Left cardiac atrium (tissue), 4 donors: ENCODE measurements around the gene IMMP2L. TPM values are rescaled to one million over a fixed set of nuclear protein-coding genes. Genes with fewer than 3 reads are reported as not detected.
"Not testable (repeated sequence)": the region's sequence is repeated elsewhere in the genome, so short reads cannot be mapped to it uniquely, and the experiment has no call there.

Experiments used
- ATAC-seq, 2 donors: fragments of 200-7000 bp; cut with Tn5 transposase; one replicate each; pipeline ENCODE4 v1.9.1; 2020; ENCODE audit warnings: mild to moderate bottlenecking in 2 of 2, moderate library complexity in 2 of 2
- DNase-seq: peaks from one replicate; pipeline ENCODE4 v3.0.0-alpha.2; 2020
- intact Hi-C, 2 donors: fragments of 100-400 bp; cut with DNase I; formaldehyde crosslinking; loops; one replicate each; pipeline versions ENCODE4 v1.14.1 to v1.15.1; 2022 to 2023
- total RNA-seq, 2 donors: library from RNA; stranded (reverse); fragmentation: NEBNext Ultra II Directional; extraction: Animal tissue kit (Norgen Biotek cat#: 25700); gene quantifications; one replicate each; pipeline ENCODE4 v1.2.1, GENCODE V29; 2021
- donor health status: DM: no; HTN: yes; CAD: no.
- donor health status: DM: no; HTN: yes; CAD: no; lungs with severe emphysema.
- donor health status: DM: yes; HTN: yes; CAD: no.
- donor health status: Dilated cardiomyopathy.

IMMP2L gene
- total RNA-seq, 2 donors from 2014 or later = 9.9 to 11.6 TPM

DNA sequence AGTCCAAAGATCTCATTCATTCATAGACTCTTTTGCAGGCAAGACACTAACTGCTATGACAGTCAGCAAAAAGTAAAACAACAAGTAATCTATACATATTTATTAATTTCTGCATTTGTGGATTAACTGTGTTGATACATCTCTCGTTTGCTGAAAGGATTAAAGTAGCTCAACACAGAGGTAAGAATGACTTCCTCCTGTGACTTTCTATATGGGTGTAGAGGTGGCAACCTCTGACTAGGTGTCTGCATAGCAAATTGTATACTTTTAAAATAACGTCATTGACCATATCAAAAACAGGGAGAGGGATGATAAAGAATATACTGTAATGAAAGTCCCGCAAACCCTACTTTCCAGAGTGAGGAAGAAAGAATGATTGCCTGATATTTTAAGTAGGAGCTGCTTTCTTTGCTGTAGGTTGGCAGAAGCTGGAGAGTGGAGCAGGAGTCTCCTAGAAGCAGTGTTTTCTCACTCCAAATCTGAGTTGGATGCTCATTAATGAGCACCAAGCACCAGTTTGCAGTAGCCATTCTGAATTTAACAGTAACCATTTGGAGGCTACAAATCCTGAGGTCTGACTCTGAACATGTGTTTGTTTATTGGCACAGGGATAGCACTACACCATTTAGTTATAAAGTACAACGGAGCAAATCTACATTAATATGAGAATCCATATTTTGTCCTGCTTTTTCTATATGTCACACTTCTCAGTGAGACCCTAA is 480.6 kb downstream of the IMMP2L start:
- intact Hi-C loops = no loop called here
- ATAC-seq = no peak
- no peak for DNase-seq

DNA sequence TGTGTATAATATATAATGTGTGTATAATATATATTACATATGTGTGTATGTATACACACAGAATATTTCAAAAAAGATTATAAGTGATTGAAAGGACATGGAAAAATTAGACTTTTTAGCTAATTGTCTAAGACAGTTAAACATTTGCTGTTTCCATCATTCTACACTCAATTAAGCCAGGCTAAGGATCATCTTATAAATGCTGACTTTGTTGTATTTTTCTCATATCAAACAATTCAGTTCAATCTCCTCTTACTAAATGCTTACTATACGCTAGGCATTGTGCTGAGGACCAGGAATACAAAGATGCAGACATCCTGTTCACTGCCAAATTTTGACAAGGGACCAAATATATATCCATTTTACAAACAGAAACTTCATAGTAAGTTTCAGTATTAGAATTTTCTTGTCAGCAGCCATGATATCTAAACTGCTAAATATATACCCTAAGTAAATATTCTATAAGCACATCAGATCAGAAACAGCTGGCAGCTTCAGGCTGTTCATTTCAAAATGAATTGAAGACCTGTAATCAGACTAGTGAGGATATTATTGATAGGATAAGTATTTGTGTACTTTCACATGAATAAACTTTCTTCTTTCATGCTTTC is 481.7 kb downstream of the IMMP2L start:
- DNase-seq (no peak), ATAC-seq (no peak)
- intact Hi-C loops = no loop called here

DNA sequence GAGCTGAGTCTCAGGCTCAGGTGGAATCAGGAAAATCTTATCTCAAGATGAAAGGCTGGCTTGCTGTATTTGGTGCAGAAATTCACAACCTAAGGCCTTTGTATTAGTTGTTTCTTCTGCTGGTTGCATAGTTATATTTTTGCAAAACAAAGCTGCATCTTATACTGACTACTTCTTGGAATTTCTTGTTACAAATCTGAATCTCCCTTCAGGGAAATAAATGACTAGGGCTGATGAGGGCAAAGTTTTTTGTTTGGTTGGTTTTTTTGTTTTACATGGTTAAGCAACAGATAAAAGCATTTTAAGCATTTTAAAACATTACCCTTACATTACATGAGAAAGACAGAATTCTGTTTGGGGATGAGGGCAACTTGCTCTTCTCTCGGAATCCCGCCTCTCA is 485.3 kb downstream of the IMMP2L start:
- intact Hi-C loops = no loop called here
- DNase-seq (no peak), ATAC-seq (no peak)

DNA sequence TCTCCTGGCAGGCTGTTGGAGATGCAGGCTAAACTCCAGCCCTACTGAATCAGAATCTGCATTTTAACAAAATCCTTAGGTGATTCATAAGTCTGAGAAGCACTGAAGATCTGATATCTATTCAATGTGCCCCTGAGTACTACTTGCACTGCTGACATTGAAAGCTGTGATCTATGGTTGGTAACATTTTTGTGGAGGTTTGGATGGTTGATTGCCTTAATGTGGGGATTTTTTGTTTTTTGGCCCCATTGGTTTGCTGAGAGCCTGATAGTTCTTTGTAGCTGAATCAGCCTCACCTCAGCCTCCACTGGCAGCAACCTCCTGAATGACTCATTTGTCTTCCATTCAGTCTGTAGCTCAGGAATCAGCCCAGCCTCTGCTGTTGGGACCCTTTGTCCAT is 486.1 kb downstream of the IMMP2L start:
- intact Hi-C loops = no loop called here
- ATAC-seq (no peak), DNase-seq (no peak)

DNA sequence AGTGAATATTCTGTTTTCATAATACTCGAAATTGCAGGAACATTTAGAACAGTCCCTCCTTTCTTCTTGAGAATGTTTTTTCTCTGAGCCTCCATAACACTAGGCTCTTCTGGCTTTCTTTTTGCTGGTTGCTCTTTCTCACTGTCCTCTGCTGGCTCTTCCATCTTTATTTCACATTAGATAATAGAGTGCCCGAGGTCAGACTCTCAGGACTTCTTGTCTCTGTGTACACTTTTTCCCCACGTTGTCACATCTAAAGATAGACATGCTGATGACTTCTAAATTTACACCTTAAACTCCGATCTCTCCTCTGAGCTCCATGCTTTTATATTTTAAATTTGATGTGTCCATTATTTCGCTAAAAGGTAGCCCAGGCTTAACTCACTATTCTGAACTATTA is 486.8 kb downstream of the IMMP2L start:
- ATAC-seq = peak in 1 of 2 donors; percentile 70
- intact Hi-C loops = no loop called here
- DNase-seq = no peak

DNA sequence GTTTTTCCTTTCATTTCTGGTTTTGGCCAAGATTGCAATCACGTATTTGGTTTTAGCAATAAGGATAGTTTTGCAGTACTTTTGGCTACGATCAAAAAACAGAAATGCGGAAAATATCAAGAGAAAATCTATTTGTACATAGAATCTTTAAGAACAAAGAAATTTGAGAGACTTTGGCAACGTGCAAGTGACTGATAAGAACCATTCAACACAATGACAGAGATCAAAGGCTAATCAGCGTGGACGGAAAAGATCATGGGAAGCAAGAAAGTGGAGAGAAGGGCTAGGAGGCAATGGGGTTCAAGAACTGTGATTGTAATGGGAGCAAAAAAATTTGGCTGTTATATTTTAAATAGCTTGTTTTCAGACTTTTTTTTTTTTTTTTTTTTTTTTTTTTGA is 487.5 kb downstream of the IMMP2L start:
- no peak for ATAC-seq
- no peak for DNase-seq
- intact Hi-C loops = no loop called here

DNA sequence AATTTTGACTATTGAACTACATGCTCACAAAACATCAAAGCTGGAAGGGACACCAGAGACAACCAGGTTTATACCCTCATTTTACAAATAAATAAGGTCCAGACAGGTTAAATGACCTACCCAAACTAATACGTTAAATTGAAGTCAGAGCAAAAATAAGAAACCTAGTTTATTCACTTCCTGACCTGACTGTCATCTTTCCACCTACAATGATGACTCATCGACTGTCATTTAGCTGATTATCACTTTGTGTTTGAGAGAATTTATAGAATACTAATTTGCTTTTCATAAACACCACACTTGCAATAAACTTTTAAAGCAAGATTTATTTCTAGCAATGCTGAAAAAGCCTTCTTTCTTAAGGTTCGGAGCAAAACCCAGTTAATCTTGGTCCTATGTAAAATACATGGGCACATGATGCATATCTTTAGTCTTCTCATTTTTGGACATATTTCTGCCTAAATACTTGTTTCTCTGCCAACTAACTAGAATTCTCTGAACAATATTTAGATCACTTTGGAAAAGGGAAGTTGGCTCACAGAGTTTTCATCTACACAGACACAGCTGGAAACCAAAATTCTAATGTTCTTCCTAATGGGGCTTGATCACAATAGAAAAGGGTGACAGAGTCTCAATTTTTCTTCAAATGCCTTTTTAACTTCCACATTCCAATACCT is 488.1 kb downstream of the IMMP2L start:
- DNase-seq (no peak), ATAC-seq (no peak)
- intact Hi-C loops = no loop called here

DNA sequence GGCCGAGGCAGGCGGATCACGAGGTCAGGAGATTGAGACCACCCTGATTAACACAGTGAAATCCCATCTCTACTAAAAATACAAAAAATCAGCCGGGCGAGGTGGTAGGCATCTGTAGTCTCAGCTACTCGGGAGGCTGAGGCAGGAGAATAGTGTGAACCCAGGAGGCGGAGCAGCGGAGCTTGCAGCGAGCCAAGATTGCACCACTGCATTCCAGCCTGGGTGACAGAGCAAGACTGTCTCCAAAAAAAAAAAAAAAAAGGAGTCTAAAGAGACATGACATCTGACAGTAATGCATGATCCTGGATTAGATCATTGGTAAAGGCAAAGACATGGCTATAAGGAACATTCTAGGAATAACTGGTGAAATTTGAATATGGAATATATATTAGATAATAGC is 489.6 kb downstream of the IMMP2L start:
- DNase-seq, intact Hi-C loops, ATAC-seq: not testable (repeated sequence)

DNA sequence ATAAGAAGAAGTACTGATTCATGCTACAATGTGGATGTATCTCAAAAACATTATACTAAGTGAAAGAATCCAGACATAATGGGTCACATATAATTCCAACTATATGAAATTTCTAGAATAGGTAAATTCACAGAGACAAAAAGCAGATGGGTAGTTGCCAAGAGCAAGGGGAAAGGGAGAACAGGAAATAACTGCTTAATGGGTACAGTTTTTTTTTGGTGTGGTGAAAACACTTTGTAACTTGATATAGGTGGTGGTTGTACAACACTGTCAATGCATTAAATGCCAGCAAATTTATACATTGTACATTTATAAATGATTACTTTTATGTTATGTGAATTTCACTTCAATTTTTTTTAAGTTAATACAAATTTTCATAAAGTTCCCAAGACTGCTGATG is 490.7 kb downstream of the IMMP2L start:
- DNase-seq = no peak
- intact Hi-C loops = no loop called here
- ATAC-seq = no peak

DNA sequence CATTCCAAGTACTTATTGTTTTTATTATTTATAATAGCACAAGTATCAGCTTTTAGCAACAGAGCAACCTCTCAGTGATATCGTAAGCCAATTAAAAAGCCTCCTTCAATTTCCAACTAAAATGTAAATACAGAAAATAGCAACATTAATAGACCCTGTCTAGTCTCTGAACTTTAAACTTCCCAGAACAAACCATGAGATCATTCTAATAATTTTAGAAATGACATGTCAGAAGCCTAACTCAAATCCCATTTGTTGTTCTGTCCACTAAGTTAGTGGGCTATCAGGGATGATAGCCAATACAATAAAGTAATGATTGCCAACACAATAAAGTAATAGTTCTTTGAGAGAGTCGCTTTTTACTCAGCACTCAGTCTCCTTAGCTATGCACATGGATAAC is 493.7 kb downstream of the IMMP2L start:
- intact Hi-C loops = no loop called here
- ATAC-seq (no peak), DNase-seq (no peak)

DNA sequence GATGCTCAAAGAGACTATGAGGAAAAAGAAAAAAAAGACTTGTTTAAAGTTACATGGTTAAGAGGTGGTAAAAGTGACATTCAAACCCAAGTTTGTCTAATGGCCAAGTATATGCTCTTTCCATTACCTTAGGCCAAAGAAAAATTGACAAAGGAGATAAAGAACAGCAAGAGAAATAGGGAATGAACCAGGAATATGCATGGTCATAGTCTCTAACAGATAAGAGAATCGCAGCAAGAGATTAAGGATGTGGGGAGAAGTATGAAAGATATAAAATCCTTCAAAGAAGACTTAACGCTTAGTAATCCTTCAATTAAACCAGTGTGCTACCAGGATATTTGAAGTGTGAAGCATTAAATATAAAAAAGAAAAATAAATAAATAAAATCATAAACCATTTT is 494.6 kb downstream of the IMMP2L start:
- no peak for DNase-seq
- intact Hi-C loops = no loop called here
- no peak for ATAC-seq

DNA sequence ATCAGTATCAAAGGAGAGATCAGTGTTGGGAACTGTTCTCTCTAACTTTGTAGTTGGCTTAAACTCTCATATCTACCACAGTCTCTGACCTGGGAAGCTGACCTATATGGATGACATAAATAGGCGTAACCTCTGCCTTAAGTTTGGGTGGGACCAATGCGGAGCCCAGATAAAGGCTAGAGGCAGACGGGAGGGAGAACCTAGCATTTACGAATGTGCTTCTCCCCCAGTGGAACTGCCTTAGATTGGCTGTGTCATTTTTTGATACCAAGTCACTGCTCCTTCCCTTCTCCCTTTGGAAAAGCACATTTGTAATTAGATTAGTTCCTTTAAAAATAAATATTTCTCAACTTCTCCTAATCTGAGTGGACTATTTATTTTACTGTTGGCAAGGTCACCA is 495.0 kb downstream of the IMMP2L start:
- no peak for DNase-seq
- no peak for ATAC-seq
- intact Hi-C loops = no loop called here

DNA sequence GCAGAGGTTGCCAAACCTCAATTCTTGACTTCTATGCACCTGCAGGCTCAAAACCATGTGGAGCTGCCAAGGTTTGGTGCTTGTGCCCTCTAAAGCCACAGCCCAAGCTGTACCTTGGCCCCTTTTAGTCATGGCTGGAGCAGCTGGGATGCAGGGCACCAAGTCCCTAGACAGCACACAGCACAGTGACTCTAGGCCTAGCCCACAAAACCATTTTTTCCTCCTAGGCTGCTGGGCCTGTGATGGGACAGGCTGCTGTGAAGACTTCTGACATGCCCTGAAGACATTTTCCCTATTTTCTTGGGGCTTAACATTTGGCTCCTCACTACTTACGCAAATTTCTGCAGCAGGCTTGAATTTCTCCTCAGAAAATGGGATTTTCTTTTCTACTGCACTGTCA is 499.1 kb downstream of the IMMP2L start:
- ATAC-seq (no peak), DNase-seq (no peak)

DNA sequence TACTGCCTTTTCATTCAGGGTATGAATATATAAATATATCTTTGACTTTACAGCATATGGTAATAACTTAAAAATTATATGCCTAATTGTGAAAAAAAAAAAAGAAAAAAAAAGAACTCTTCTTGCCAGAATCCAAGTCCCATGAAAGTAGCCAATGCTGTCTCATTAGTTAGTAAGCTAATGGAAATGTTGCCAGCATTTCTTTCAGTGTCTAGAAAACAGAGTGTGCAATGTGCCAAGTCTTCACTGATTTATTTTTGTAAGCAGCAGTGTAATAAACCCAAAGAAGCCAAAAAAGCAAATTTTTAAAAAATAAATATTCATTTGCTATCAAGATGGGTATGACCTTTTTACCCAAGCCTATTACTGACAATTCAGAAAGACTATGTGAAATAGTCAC is 502.5 kb downstream of the IMMP2L start:
- DNase-seq = no peak
- ATAC-seq = peak in 1 of 2 donors; percentile 43
- intact Hi-C loops = no loop called here

More for the DNA sequence above, 499.1 kb downstream of the IMMP2L start:
- intact Hi-C loops = no loop called here

DNA sequence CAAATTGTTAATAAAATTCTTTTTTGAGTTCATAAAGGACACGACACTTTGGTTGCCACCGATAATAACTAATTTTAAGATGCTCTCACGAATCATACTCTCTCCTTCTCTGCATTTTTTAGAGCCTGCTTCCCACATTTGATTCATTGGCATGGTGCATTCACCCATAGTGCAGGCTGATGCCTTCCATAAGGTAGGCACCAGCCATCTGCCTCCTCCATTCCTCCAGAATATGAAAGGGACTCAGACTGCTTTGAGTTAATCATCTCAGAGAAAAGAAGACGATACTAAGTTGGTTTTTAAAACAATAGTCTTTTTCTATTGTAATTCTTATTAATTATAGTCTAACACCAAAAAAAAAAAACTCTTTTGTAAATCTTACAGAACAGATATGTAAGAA is 505.2 kb downstream of the IMMP2L start:
- DNase-seq (no peak), ATAC-seq (no peak)
- intact Hi-C loops = no loop called here

DNA sequence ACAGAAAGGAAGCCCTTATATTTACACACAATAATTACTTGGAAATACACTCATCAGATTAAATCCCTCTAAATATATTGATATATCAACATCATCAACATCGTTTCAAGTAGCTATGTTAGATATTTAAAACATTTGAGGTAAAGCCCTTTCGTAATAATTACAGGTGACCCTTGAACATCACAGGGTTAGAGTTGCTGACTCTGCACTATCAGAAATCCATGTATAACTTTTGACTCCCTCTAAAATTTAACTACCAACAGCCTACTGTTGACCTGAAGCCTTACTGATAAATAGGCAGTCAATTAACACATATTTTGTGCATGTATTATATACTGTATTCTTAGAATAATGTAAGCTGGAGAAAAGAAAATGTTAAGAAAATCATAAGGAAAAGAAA is 505.9 kb downstream of the IMMP2L start:
- DNase-seq (no peak), ATAC-seq (no peak)
- intact Hi-C loops = no loop called here

DNA sequence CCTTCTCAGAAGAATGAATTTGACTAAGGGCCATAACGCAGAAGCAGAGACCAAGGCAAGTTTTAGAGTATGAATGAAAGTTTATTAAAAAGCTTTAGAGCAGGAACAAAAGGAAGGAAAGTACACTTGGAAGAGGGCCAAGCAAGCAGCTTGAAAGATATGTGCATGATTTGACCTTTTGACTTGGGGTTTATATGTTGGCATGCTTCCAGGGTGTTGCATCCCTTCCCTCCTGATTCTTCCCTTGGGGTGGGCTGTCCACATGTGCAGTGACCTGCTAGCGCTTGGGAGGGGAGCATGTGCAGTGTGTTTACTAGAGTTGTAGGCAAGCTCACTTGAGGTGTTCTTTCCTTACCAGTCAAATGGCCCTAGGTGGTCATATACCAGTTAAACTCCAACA is 509.3 kb downstream of the IMMP2L start:
- no peak for DNase-seq
- intact Hi-C loops = no loop called here
- no peak for ATAC-seq

DNA sequence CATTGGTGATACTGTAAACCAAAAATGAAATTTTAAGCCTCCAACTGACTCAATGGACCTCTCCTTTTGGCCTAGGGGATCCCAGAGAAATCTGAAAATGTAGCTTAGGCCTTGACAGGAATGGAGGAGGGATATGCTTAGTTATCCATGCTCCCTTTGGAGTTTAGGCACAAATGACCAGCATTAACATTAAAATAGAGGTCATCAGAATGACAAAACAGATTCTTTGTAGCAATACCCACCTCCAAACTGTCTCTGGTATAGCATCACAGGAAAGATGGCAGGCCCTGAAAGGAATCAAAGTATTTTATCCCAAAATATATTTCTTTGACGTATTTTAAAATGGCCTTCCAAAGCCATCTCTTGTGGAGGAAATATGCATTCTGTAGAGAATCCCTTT is 510.5 kb downstream of the IMMP2L start:
- no peak for ATAC-seq
- no peak for DNase-seq
- intact Hi-C loops = no loop called here

DNA sequence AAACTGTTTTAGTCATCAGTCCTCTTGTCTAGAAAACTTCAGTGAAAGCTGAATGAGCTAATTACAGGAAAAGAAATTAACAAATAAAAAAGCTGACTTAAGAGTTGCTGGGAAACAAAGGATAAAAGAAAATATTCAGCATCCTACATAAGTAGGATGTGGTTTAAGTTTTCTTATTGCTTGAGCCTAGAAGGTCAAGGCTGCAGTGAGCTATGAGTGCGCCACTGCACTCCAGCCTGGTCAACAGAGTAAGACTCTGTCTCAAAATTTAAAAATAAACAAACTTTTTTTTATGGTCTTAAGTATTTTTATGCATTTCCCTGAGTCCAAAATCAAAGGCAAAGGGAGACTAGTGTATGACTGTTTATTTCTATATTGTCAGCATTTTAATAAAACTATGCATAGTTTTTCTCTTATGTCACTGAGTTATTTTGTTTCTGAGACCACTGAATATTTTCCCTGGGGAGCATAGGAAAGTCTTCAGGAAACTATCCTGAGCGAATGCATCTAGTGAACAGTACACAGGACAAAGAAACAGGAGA is 511.3 kb downstream of the IMMP2L start:
- ATAC-seq (no peak), DNase-seq (no peak)
- intact Hi-C loops = no loop called here

DNA sequence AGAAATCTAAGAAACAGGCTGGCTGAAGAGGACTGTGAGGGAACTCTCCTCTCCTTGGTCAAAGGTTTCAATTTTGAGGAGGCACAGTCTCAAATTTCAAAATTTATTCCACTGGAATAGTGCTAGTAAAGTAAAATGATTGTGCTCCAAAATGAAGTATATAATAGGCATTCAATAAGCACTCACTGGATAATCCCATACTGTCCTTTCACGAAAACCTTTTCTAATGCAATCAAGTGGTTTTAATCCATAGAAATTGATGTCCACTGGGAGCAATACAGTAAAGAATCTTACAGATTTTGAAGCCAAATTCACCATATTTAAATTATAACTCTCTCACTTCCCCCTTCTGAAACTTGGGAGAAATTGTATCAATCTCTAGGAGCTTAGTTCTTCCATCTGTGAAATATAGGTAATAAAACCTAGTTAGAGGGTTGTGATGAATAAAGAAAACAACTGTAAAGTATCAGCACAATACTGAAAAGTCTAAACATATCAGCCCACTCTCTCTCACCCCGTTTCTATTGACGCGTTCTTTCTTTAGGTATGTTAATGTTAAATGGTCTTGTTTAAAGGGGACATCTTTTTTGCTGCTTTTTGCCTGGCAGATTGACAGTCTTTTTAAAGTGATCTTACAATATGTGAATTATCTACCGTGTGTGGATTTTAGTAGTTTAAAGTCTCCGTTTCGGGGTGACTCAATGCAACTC is 512.2 kb downstream of the IMMP2L start:
- DNase-seq (no peak), ATAC-seq (no peak)
- intact Hi-C loops = no loop called here
